ENCODE measurements around the gene PMEPA1.

The PMEPA1 gene

GRCh38 chr20:57734754-57735153, 24.9 kb upstream of the PMEPA1 start:
- Histone ChIP-seq H3K9me3 (ENCODE audit: control insufficient read depth, low read length) (no peaks in the 10 kb centered on the region), H3K4me3 (ENCODE audit: low read depth, low read length) (no peak overlapping the region), H3K79me2 (no peaks in the 10 kb centered on the region), H3K36me3 (ENCODE audit: control insufficient read depth, insufficient read depth, low read length) (no peaks in the 10 kb centered on the region), H3K4me1 (no peaks in the 10 kb centered on the region), H3K27ac (no peak overlapping the region), H3K4me2 (ENCODE audit: low read length) (no peak overlapping the region), H3K9ac (no peak overlapping the region), H3K27me3 (ENCODE audit: control insufficient read depth, insufficient read depth, low read length) (no peaks in the 10 kb centered on the region), H2AFZ (no peak overlapping the region)
- TF ChIP-seq CTCF (IDR thresholded peaks at IDR 0.05) = no peak

GRCh38 chr20:57732226-57732625, 22.4 kb upstream of the PMEPA1 start:
- H3K9ac ChIP-seq = no peak overlapping the region
- no peak for TF ChIP-seq CTCF (IDR thresholded peaks at IDR 0.05)
- no peak overlapping the region for H2AFZ ChIP-seq
- H3K27ac ChIP-seq = no peak overlapping the region
- no peaks in the 10 kb centered on the region for H3K9me3 ChIP-seq (ENCODE audit: control insufficient read depth, low read length)
- H3K4me3 ChIP-seq (ENCODE audit: low read depth, low read length) = no peak overlapping the region
- no peaks in the 10 kb centered on the region for H3K36me3 ChIP-seq (ENCODE audit: control insufficient read depth, insufficient read depth, low read length)
- no peaks in the 10 kb centered on the region for H3K79me2 ChIP-seq
- H3K4me2 ChIP-seq (ENCODE audit: low read length) = no peak overlapping the region
- H3K4me1 ChIP-seq = no peaks in the 10 kb centered on the region
- no peaks in the 10 kb centered on the region for H3K27me3 ChIP-seq (ENCODE audit: control insufficient read depth, insufficient read depth, low read length)

- H3K4me2 ChIP-seq (ENCODE audit: low read length) = no peak overlapping the region
- H3K4me1 ChIP-seq = no peaks in the 10 kb centered on the region
- no peaks in the 10 kb centered on the region for H3K9me3 ChIP-seq (ENCODE audit: control insufficient read depth, low read length)
- TF ChIP-seq CTCF (IDR thresholded peaks at IDR 0.05) = no peak
- no peaks in the 10 kb centered on the region for H3K79me2 ChIP-seq
- no peak overlapping the region for H3K4me3 ChIP-seq (ENCODE audit: low read depth, low read length)
- no peaks in the 10 kb centered on the region for H3K36me3 ChIP-seq (ENCODE audit: control insufficient read depth, insufficient read depth, low read length)
- no peak overlapping the region for H3K27ac ChIP-seq
- no peaks in the 10 kb centered on the region for H3K27me3 ChIP-seq (ENCODE audit: control insufficient read depth, insufficient read depth, low read length)
- H3K9ac ChIP-seq = no peak overlapping the region
- no peak overlapping the region for H2AFZ ChIP-seq
These were observed 18.9 kb upstream of the PMEPA1 start for GRCh38 chr20:57728762-57729161.

- Histone ChIP-seq H3K4me1 (no peaks in the 10 kb centered on the region), H3K4me3 (ENCODE audit: low read depth, low read length) (no peak overlapping the region), H3K27ac (no peak overlapping the region), H3K9ac (no peak overlapping the region), H2AFZ (no peak overlapping the region), H3K4me2 (ENCODE audit: low read length) (no peak overlapping the region), H3K79me2 (no peaks in the 10 kb centered on the region), H3K36me3 (ENCODE audit: control insufficient read depth, insufficient read depth, low read length) (no peaks in the 10 kb centered on the region), H3K27me3 (ENCODE audit: control insufficient read depth, insufficient read depth, low read length) (no peaks in the 10 kb centered on the region), H3K9me3 (ENCODE audit: control insufficient read depth, low read length) (no peaks in the 10 kb centered on the region)
- TF ChIP-seq CTCF (IDR thresholded peaks at IDR 0.05) = no peak
These were observed 18.0 kb upstream of the PMEPA1 start for GRCh38 chr20:57727863-57728262.

- Histone ChIP-seq H3K4me2 (ENCODE audit: low read length) (no peak overlapping the region), H3K27ac (no peak overlapping the region), H3K4me1 (no peaks in the 10 kb centered on the region), H2AFZ (no peak overlapping the region), H3K36me3 (ENCODE audit: control insufficient read depth, insufficient read depth, low read length) (no peaks in the 10 kb centered on the region), H3K4me3 (ENCODE audit: low read depth, low read length) (no peak overlapping the region), H3K79me2 (no peaks in the 10 kb centered on the region), H3K9ac (no peak overlapping the region), H3K27me3 (ENCODE audit: control insufficient read depth, insufficient read depth, low read length) (no peaks in the 10 kb centered on the region), H3K9me3 (ENCODE audit: control insufficient read depth, low read length) (no peaks in the 10 kb centered on the region)
- TF ChIP-seq CTCF (IDR thresholded peaks at IDR 0.05) = no peak
These were observed 15.8 kb upstream of the PMEPA1 start for GRCh38 chr20:57725636-57726035.
